ENCODE measurements around the gene CALCOCO1. TPM values are rescaled to one million over a fixed set of nuclear protein-coding genes. Genes with fewer than 3 reads are reported as not detected.

The CALCOCO1 gene
- total RNA-seq, 1 experiment from 2014 or later, result 49.4 TPM

GRCh38 chr12:53750812-53751335, 23.6 kb upstream of the CALCOCO1 start:
- POLR2A ChIA-PET, result no interaction called here
- no TSS peak for BruUV-seq (replicated peaks)

DNA sequence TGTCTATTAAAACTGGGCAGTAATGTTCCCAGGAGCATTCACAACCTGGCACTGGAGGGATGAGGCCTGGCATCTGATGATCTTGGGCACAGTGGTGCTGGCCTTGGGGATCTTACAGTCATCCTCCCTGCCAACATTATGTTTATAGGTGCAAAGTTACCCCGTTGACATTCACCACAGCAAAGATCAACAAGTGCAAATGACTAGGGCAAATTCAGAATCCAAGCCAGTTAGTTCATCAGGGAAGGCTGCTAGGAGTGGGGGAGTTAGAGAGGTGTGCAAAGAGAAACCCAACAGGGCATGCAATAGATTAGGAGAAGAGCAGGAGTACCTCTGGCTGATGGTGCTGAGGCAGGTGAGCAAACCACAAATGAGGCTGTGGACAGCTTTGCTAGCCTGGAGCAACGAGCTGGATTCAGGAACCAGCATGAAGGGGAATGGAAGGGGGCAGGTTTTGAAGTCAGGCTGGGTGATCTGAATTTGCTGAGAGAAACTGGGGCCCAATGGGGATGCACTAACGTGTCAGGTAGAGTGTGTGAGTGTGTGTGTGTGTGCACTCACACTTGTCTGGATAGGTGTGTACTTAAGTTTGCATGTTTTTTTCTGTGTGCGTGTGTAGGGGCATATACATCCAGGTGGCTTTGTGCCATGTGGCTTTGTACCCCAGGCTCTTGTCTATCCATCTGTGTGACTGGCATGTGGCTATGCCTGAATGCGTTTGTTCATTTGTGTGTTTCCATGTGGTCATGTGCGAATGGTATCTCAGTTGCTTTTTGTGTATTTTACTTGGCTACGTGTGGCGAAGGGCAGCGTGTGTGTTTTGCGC, 22.9 kb upstream of the CALCOCO1 start:
- BruUV-seq (replicated peaks), result no TSS peak
- intact Hi-C loops (cut with micrococcal nuclease), result loop anchor here (5.0 kb wide), 1 partner anchor 208 kb away; no protein-coding TSS in a partner anchor
- DNase-seq (ENCODE audit: unreplicated experiment), result no peak
- no peak for TF ChIP-seq CTCF (IDR thresholded peaks at IDR 0.05; ENCODE audit: unreplicated experiment)
- POLR2A ChIA-PET, result no interaction called here
- Mint-ChIP-seq H3K4me3 (ENCODE audit: unreplicated experiment) (no peak overlapping the region), H3K4me1 (ENCODE audit: insufficient read depth, unreplicated experiment) (no peaks in the 10 kb centered on the region), H3K27me3 (ENCODE audit: insufficient read depth, unreplicated experiment) (no peaks in the 10 kb centered on the region), H3K27ac (ENCODE audit: low read depth, unreplicated experiment) (no peak overlapping the region), H3K9me3 (ENCODE audit: unreplicated experiment) (no peaks in the 10 kb centered on the region), H3K36me3 (ENCODE audit: insufficient read depth, unreplicated experiment) (no peaks in the 10 kb centered on the region)
- CTCF ChIA-PET, result interaction anchor here (0.6 to 1.1 kb wide), 2 partner anchors 42 to 240 kb away, joined by 3 to 6 read pairs; no protein-coding TSS in a partner anchor

More at GRCh38 chr12:53750812-53751335, 23.6 kb upstream of the CALCOCO1 start:
- H3K27me3 Mint-ChIP-seq (ENCODE audit: insufficient read depth, unreplicated experiment), result no peaks in the 10 kb centered on the region
- intact Hi-C loops (cut with micrococcal nuclease), result no loop called here
- H3K36me3 Mint-ChIP-seq (ENCODE audit: insufficient read depth, unreplicated experiment), result no peaks in the 10 kb centered on the region
- no peak for TF ChIP-seq CTCF (IDR thresholded peaks at IDR 0.05; ENCODE audit: unreplicated experiment)
- H3K4me3 Mint-ChIP-seq (ENCODE audit: unreplicated experiment), result no peak overlapping the region
- CTCF ChIA-PET, result no interaction called here
- H3K4me1 Mint-ChIP-seq (ENCODE audit: insufficient read depth, unreplicated experiment), result no peaks in the 10 kb centered on the region
- no peak overlapping the region for H3K27ac Mint-ChIP-seq (ENCODE audit: low read depth, unreplicated experiment)
- no peaks in the 10 kb centered on the region for H3K9me3 Mint-ChIP-seq (ENCODE audit: unreplicated experiment)
- DNase-seq (ENCODE audit: unreplicated experiment), result no peak

DNA sequence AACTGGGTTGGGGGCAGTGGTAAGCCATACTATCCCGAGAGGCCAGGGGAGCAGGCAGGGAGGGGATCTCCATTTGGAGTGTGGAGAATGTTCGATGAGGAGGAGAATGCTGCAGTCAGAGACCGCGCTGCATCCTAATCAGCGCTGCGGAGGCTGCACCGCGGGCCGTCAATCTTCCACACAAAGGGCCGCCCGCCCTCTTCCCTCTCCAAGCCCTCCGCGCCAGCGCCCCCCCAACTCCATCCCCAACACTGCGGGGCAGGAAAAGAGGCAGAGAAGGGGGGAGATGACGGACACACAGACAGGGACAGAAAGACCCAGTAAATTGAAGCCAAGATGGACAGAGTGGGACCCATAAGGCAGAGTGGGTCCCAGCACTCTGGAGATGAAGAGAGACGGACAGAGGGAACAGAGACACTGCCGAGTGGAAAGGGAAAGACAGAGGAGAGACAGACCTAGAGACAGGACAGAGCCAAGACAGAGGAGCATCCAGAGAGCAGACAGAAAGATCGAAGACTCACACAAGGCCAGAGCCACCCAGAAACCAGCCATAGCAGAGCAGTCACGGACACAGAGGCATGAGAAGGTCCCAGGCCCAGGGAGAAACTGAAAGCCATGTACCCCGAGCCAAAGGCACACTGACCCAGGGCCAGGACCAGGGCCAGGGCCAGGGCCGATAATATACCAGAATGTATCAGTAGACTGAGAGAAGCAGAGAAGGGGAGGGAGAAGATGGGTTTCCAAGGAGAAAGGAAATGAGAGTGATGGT, 21.0 kb upstream of the CALCOCO1 start:
- CTCF ChIA-PET, result interaction anchor here (0.8 to 10.0 kb wide), 10 partner anchors 7 to 483 kb away, joined by 3 to 411 read pairs (median 62); partner anchors contain the start of genes CALCOCO1 and CISTR
- no peaks in the 10 kb centered on the region for H3K27me3 Mint-ChIP-seq (ENCODE audit: insufficient read depth, unreplicated experiment)

More for the DNA sequence above, 21.0 kb upstream of the CALCOCO1 start:
- POLR2A ChIA-PET, result interaction anchor here (1.4 kb wide), 2 partner anchors 21 to 40 kb away, joined by 3 to 6 read pairs; partner anchors contain the start of gene CALCOCO1
- Mint-ChIP-seq H3K4me3 (ENCODE audit: unreplicated experiment) (no peak overlapping the region), H3K9me3 (ENCODE audit: unreplicated experiment) (no peaks in the 10 kb centered on the region), H3K36me3 (ENCODE audit: insufficient read depth, unreplicated experiment) (no peaks in the 10 kb centered on the region), H3K4me1 (ENCODE audit: insufficient read depth, unreplicated experiment) (no peaks in the 10 kb centered on the region), H3K27ac (ENCODE audit: low read depth, unreplicated experiment) (no peak overlapping the region)
- no peak for TF ChIP-seq CTCF (IDR thresholded peaks at IDR 0.05; ENCODE audit: unreplicated experiment)
- no peak for DNase-seq (ENCODE audit: unreplicated experiment)
- BruUV-seq (replicated peaks), result no TSS peak
- intact Hi-C loops (cut with micrococcal nuclease), result loop anchor here (5.0 kb wide), 1 partner anchor 206 kb away; no protein-coding TSS in a partner anchor

Measured in MCF 10A (cell line).